Prostate gland (tissue), 2 donors: ENCODE results near the gene MFSD12.

Source experiments
- POLR2A ChIP-seq: fragments of 450-650 bp; IDR thresholded peaks from one replicate; pipeline ENCODE4 v1.6.1; 2016; ENCODE audit warnings: antibody characterized with exemption, mild to moderate bottlenecking
- POLR2AphosphoS5 ChIP-seq: sonication (generic); formaldehyde crosslinking; IDR thresholded peaks from one replicate; pipeline ENCODE4 v1.6.1; 2017; ENCODE audit warnings: antibody characterized with exemption
- TF ChIP-seq, protein P1 (sequence below), 4 experiments: fragments of 200-600 bp in 2 of 4; fragments of 450-650 bp in 2 of 4; sonication (generic) in 2 of 4; IDR thresholded peaks; 1 replicate in 3 of 4; 2 replicates in 1 of 4; pipeline ENCODE4 v1.5.1; 2016 to 2019; ENCODE audit warnings: antibody characterized with exemption in 4 of 4, mild to moderate bottlenecking in 2 of 4, moderate library complexity in 2 of 4

DNA sequence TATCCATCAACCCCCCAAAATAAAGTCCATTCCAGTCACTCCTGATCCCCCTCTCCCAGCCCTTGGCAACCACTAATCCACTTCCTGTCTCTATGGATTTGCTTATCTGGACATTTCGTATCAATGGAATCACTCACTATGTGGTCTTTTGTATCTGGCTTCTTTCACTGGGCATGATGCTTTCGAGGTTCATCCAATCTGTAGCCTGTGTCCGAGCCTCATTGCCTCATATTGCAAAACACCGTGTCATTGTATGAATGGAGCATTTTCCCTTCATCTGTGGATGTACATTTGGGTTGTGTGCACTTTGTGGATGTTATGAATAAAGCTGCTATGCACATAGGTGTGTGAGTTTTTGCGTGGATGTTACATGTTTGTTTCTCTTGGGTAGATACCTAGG lies 52.7 kb downstream of the MFSD12 start:
- TF ChIP-seq, protein P1, sequence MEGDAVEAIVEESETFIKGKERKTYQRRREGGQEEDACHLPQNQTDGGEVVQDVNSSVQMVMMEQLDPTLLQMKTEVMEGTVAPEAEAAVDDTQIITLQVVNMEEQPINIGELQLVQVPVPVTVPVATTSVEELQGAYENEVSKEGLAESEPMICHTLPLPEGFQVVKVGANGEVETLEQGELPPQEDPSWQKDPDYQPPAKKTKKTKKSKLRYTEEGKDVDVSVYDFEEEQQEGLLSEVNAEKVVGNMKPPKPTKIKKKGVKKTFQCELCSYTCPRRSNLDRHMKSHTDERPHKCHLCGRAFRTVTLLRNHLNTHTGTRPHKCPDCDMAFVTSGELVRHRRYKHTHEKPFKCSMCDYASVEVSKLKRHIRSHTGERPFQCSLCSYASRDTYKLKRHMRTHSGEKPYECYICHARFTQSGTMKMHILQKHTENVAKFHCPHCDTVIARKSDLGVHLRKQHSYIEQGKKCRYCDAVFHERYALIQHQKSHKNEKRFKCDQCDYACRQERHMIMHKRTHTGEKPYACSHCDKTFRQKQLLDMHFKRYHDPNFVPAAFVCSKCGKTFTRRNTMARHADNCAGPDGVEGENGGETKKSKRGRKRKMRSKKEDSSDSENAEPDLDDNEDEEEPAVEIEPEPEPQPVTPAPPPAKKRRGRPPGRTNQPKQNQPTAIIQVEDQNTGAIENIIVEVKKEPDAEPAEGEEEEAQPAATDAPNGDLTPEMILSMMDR (IDR thresholded peaks at IDR 0.05) = no peak
- TF ChIP-seq POLR2AphosphoS5 = no peak
- TF ChIP-seq POLR2A = no peak
